K562 (cell line): ENCODE data around the gene DGKA. TPM values are rescaled to one million over a fixed set of nuclear protein-coding genes. Genes with fewer than 3 reads are reported as not detected.
A peak's percentile ranks its signal among the peaks of the same experiment; 100 is the strongest.

Source experiments
- CEBPB ChIP-seq: fragments of 450-650 bp; IDR thresholded peaks from 2 replicates; pipeline ENCODE4 v1.6.1; 2016; ENCODE audit warnings: missing genetic modification characterization, missing compliant biosample characterization
- CEBPG ChIP-seq, 3 experiments: fragments of 200-800 bp in 1 of 3; sonication (Bioruptor generic) in 1 of 3; sonication (generic) in 1 of 3; formaldehyde crosslinking in 1 of 3; IDR thresholded peaks in 2 of 3; conservative IDR thresholded peaks in 1 of 3; 2 replicates each; pipeline versions ENCODE4 v1.6.1 to v1.8.0; 2016 to 2022; ENCODE audit warnings: missing compliant biosample characterization in 2 of 3, missing genetic modification characterization in 2 of 3, mild to moderate bottlenecking in 1 of 3, missing genetic modification reagents in 1 of 3
- EP400 ChIP-seq: fragments of 450-650 bp; IDR thresholded peaks from 2 replicates; pipeline ENCODE4 v1.6.1; 2017; ENCODE audit warnings: antibody characterized with exemption, mild to moderate bottlenecking, moderate library complexity
- GTF2F1 ChIP-seq: IDR thresholded peaks from 2 replicates; pipeline ENCODE4 v1.6.1; 2011; ENCODE audit warnings: low read depth, low read length, improper control_type of control experiment
- HMGN3 ChIP-seq: IDR thresholded peaks from 2 replicates; pipeline ENCODE4 v1.6.1; 2011; ENCODE audit warnings: borderline replicate concordance, low read depth, mild to moderate bottlenecking, mixed read lengths, low read length; ENCODE audit not compliant: insufficient read length; ENCODE audit errors: extremely low read depth
- MAZ ChIP-seq, 2 experiments: fragments of 450-650 bp in 1 of 2; sonication (generic) in 1 of 2; formaldehyde crosslinking; IDR thresholded peaks in 1 of 2; conservative IDR thresholded peaks in 1 of 2; 2 replicates each; pipeline versions ENCODE4 v1.4.0 to v1.5.0; 2020; ENCODE audit warnings: mild to moderate bottlenecking in 1 of 2, missing genetic modification reagents in 1 of 2
- MLLT1 ChIP-seq, 2 experiments: fragments of 450-650 bp; IDR thresholded peaks; 2 replicates each; pipeline ENCODE4 v1.6.1; 2016
- NBN ChIP-seq: fragments of 450-650 bp; IDR thresholded peaks from 2 replicates; pipeline ENCODE4 v1.6.1; 2016; ENCODE audit warnings: low read depth, mild to moderate bottlenecking
- NELFE ChIP-seq: IDR thresholded peaks from 2 replicates; pipeline ENCODE4 v1.6.1; 2011; ENCODE audit warnings: mild to moderate bottlenecking; ENCODE audit not compliant: insufficient read depth, insufficient read length
- NFE2L1 ChIP-seq: fragments of 450-650 bp; IDR thresholded peaks from 2 replicates; pipeline ENCODE4 v1.6.1; 2016; ENCODE audit warnings: missing genetic modification characterization, low read depth, mild to moderate bottlenecking, missing compliant biosample characterization, moderate library complexity, borderline replicate concordance
- NFRKB ChIP-seq: fragments of 450-650 bp; IDR thresholded peaks from 2 replicates; pipeline ENCODE4 v1.6.1; 2016; ENCODE audit warnings: low read depth
- NRF1 ChIP-seq, 2 experiments: fragments of 450-650 bp; IDR thresholded peaks in 1 of 2; conservative IDR thresholded peaks in 1 of 2; 2 replicates each; pipeline ENCODE4 v1.6.1; 2014; ENCODE audit warnings: mild to moderate bottlenecking in 2 of 2
- SOX6 ChIP-seq: fragments of 450-650 bp; IDR thresholded peaks from 2 replicates; pipeline ENCODE4 v1.6.1; 2014; ENCODE audit warnings: mild to moderate bottlenecking
- SUPT5H ChIP-seq: fragments of 450-650 bp; IDR thresholded peaks from 2 replicates; pipeline ENCODE4 v1.6.1; 2016
- TCF3 ChIP-seq: sonication (generic); formaldehyde crosslinking; IDR thresholded peaks from 2 replicates; pipeline ENCODE4 v1.4.0; 2020; ENCODE audit warnings: mild to moderate bottlenecking, missing genetic modification reagents
- UBTF ChIP-seq, 2 experiments: IDR thresholded peaks; 2 replicates each; pipeline ENCODE4 v1.6.1; 2012; ENCODE audit warnings: improper control_type of control experiment in 2 of 2, low read depth in 2 of 2, low read length in 2 of 2, borderline replicate concordance in 1 of 2
- ZBTB34 ChIP-seq: fragments of 250-450 bp; sonication (Bioruptor Pico); IDR thresholded peaks from 2 replicates; pipeline ENCODE4 v1.8.0; 2021; ENCODE audit warnings: mild to moderate bottlenecking, moderate library complexity
- ZFP91 ChIP-seq: sonication (generic); formaldehyde crosslinking; IDR thresholded peaks from 2 replicates; pipeline ENCODE4 v1.8.0; 2022; ENCODE audit warnings: mild to moderate bottlenecking, missing genetic modification reagents
- ZKSCAN8 ChIP-seq: fragments of 200-800 bp; sonication (Bioruptor generic); IDR thresholded peaks from 2 replicates; pipeline ENCODE4 v1.6.1; 2016; ENCODE audit warnings: missing genetic modification characterization, missing compliant biosample characterization
- ZNF561 ChIP-seq: fragments of 450-650 bp; formaldehyde crosslinking; conservative IDR thresholded peaks from 2 replicates; pipeline ENCODE4 v1.4.0; 2020; ENCODE audit warnings: mild to moderate bottlenecking, moderate library complexity
- polyA plus RNA-seq, 8 experiments: library from polyadenylated mRNA; depleted of rRNA in 4 of 8; stranded (reverse) in 5 of 8; unstranded in 3 of 8; fragments of >200 nt; fragmentation: Nextera tagmentation in 2 of 8; fragmentation: Illumina TruSeq in 1 of 8; extraction: Ambion mirVana in 2 of 8; extraction: Trizol in 1 of 8; gene quantifications; 2 replicates each; pipeline versions ENCODE4 v1.2.1 to v1.2.3, GENCODE V29; 2011 to 2014; ENCODE audit warnings: inconsistent platforms in 1 of 8, missing spikeins in 1 of 8
- total RNA-seq, 7 experiments: library from RNA; depleted of rRNA in 6 of 7; stranded (reverse); fragments of >200 nt in 6 of 7; fragmentation: Illumina TruSeq in 2 of 7; extraction: Trizol in 2 of 7; gene quantifications; 2 replicates each; pipeline versions ENCODE4 v1.2.1 to v1.2.3, GENCODE V29; 2011 to 2021; ENCODE audit warnings: low replicate concordance in 1 of 7

The DGKA gene
- total and polyA plus RNA-seq, 9 of the 15 experiments (the other 6 are each of a cell fraction or from before 2014, with no cell fraction given) = 3.4 to 12.4 (median 6.2) TPM

- TF ChIP-seq HMGN3 (peak; percentile 52), MLLT1 (IDR thresholded peaks at IDR 0.05) (peak in 1 of 2 experiments; percentile 48; a peak in 1 of 4 replicates), SOX6 (0 out of 2 replicates have a peak, but pooled peaks have one; percentile 11), ZBTB34 (CRISPR knock-in tag) (no peak), NRF1 (conservative IDR thresholded peaks at IDR 0.05 in 1 of 2, IDR thresholded peaks at IDR 0.05 in 1 of 2) (peak; percentile 35 to 47), NFRKB (0 out of 2 replicates have a peak, but pooled peaks have one; percentile 33), NFE2L1 (tag) (no peak), NBN (0 out of 2 replicates have a peak, but pooled peaks have one; percentile 8), TCF3 (CRISPR knock-in tag) (no peak), ZKSCAN8 (CRISPR knock-in tag) (no peak), ZFP91 (CRISPR knock-in tag) (no peak), MAZ (CRISPR knock-in tag; conservative IDR thresholded peaks at IDR 0.05 in 1 of 2, IDR thresholded peaks at IDR 0.05 in 1 of 2) (peak; percentile 24 to 78; a peak in 2 of 4 replicates), EP400 (peak; percentile 63), UBTF (IDR thresholded peaks at IDR 0.05; ENCODE audit: borderline replicate concordance in 1 of 2, low read depth in 2 of 2, low read length in 2 of 2) (no peak), NELFE (no peak), CEBPG (CRISPR knock-in tag; IDR thresholded peaks at IDR 0.05) (no peak), CEBPG (tag; conservative IDR thresholded peaks at IDR 0.05 in 1 of 2, IDR thresholded peaks at IDR 0.05 in 1 of 2) (no peak), GTF2F1 (0 out of 2 replicates have a peak, but pooled peaks have one; percentile 42), SUPT5H (peak; percentile 88), CEBPB (tag) (no peak), ZNF561 (no peak)
These were observed 35.7 kb downstream of the DGKA start, which contains the start of gene CDK2 (continued) for GRCh38 chr12:55966408-55967281.
